Measurements from ENCODE around the gene TRAPPC12.
"Not testable (repeated sequence)": the region's sequence is repeated elsewhere in the genome, so short reads cannot be mapped to it uniquely, and the experiment has no call there.

Gene TRAPPC12

GRCh38 chr2:3494984-3495666 lies 115.6 kb downstream of the TRAPPC12 start:
- TF ChIP-seq TAF1 (IDR thresholded peaks at IDR 0.05; ENCODE audit: borderline replicate concordance, low read depth, low read length) (no peak), POLR2A (IDR thresholded peaks at IDR 0.05; ENCODE audit: low read depth, low read length) (no peak), POLR2AphosphoS5 (IDR thresholded peaks at IDR 0.05; ENCODE audit: low read depth, low read length) (no peak)
- FAIRE-seq = no peak

GRCh38 chr2:3496708-3497080 lies 117.2 kb downstream of the TRAPPC12 start:
- not testable (repeated sequence) for DNase-seq (ENCODE audit: insufficient read length); FAIRE-seq

More at GRCh38 chr2:3494984-3495666, 115.6 kb downstream of the TRAPPC12 start:
- DNase-seq (ENCODE audit: insufficient read length) = no peak

- FAIRE-seq (no peak), DNase-seq (ENCODE audit: insufficient read length) (no peak)
- TF ChIP-seq POLR2A (IDR thresholded peaks at IDR 0.05; ENCODE audit: low read depth, low read length) (no peak), TAF1 (IDR thresholded peaks at IDR 0.05; ENCODE audit: borderline replicate concordance, low read depth, low read length) (no peak), POLR2AphosphoS5 (IDR thresholded peaks at IDR 0.05; ENCODE audit: low read depth, low read length) (no peak)
These were observed 119.4 kb downstream of the TRAPPC12 start for GRCh38 chr2:3498783-3499394.

GRCh38 chr2:3500326-3500899 lies 120.9 kb downstream of the TRAPPC12 start:
- FAIRE-seq (no peak), DNase-seq (ENCODE audit: insufficient read length) (no peak)
- no peak for TF ChIP-seq TAF1 (IDR thresholded peaks at IDR 0.05; ENCODE audit: borderline replicate concordance, low read depth, low read length)
- TF ChIP-seq POLR2A (IDR thresholded peaks at IDR 0.05; ENCODE audit: low read depth, low read length) = no peak
- no peak for TF ChIP-seq POLR2AphosphoS5 (IDR thresholded peaks at IDR 0.05; ENCODE audit: low read depth, low read length)

- FAIRE-seq = peak; percentile 65
- no peak for TF ChIP-seq POLR2AphosphoS5 (IDR thresholded peaks at IDR 0.05; ENCODE audit: low read depth, low read length)
- no peak for TF ChIP-seq TAF1 (IDR thresholded peaks at IDR 0.05; ENCODE audit: borderline replicate concordance, low read depth, low read length)
- no peak for TF ChIP-seq POLR2A (IDR thresholded peaks at IDR 0.05; ENCODE audit: low read depth, low read length)
These were observed 123.6 kb downstream of the TRAPPC12 start for GRCh38 chr2:3503046-3503445.

GRCh38 chr2:3503483-3503882 lies 124.0 kb downstream of the TRAPPC12 start:
- TF ChIP-seq POLR2A (IDR thresholded peaks at IDR 0.05; ENCODE audit: low read depth, low read length) = no peak
- TF ChIP-seq TAF1 (IDR thresholded peaks at IDR 0.05; ENCODE audit: borderline replicate concordance, low read depth, low read length) = no peak
- no peak for TF ChIP-seq POLR2AphosphoS5 (IDR thresholded peaks at IDR 0.05; ENCODE audit: low read depth, low read length)
- FAIRE-seq = no peak
- DNase-seq (ENCODE audit: insufficient read length) = no peak

More at GRCh38 chr2:3503046-3503445, 123.6 kb downstream of the TRAPPC12 start:
- DNase-seq (ENCODE audit: insufficient read length) = no peak

GRCh38 chr2:3504741-3505140 lies 125.2 kb downstream of the TRAPPC12 start:
- TF ChIP-seq TAF1 (IDR thresholded peaks at IDR 0.05; ENCODE audit: borderline replicate concordance, low read depth, low read length) = no peak
- TF ChIP-seq POLR2AphosphoS5 (IDR thresholded peaks at IDR 0.05; ENCODE audit: low read depth, low read length) = no peak
- no peak for TF ChIP-seq POLR2A (IDR thresholded peaks at IDR 0.05; ENCODE audit: low read depth, low read length)
- peak; percentile 14 for FAIRE-seq
- DNase-seq (ENCODE audit: insufficient read length) = no peak

- TF ChIP-seq TAF1 (IDR thresholded peaks at IDR 0.05; ENCODE audit: borderline replicate concordance, low read depth, low read length) = no peak
- no peak for FAIRE-seq
These were observed 126.3 kb downstream of the TRAPPC12 start for GRCh38 chr2:3505771-3506170.

GRCh38 chr2:3512086-3512485 lies 132.6 kb downstream of the TRAPPC12 start:
- TF ChIP-seq TAF1 (IDR thresholded peaks at IDR 0.05; ENCODE audit: borderline replicate concordance, low read depth, low read length) = no peak
- FAIRE-seq = no peak
- no peak for DNase-seq (ENCODE audit: insufficient read length)

More at GRCh38 chr2:3505771-3506170, 126.3 kb downstream of the TRAPPC12 start:
- DNase-seq (ENCODE audit: insufficient read length) = no peak

GRCh38 chr2:3513026-3513810 lies 133.7 kb downstream of the TRAPPC12 start:
- FAIRE-seq (no peak), DNase-seq (ENCODE audit: insufficient read length) (no peak)
- TF ChIP-seq TAF1 (IDR thresholded peaks at IDR 0.05; ENCODE audit: borderline replicate concordance, low read depth, low read length) (no peak), POLR2A (IDR thresholded peaks at IDR 0.05; ENCODE audit: low read depth, low read length) (no peak), POLR2AphosphoS5 (IDR thresholded peaks at IDR 0.05; ENCODE audit: low read depth, low read length) (no peak)

- DNase-seq (ENCODE audit: insufficient read length); FAIRE-seq: not testable (repeated sequence)
These were observed 135.9 kb downstream of the TRAPPC12 start for GRCh38 chr2:3515438-3515837.

- DNase-seq (ENCODE audit: insufficient read length) = no peak
- FAIRE-seq = no peak
- TF ChIP-seq POLR2A (IDR thresholded peaks at IDR 0.05; ENCODE audit: low read depth, low read length) (no peak), TAF1 (IDR thresholded peaks at IDR 0.05; ENCODE audit: borderline replicate concordance, low read depth, low read length) (no peak), POLR2AphosphoS5 (IDR thresholded peaks at IDR 0.05; ENCODE audit: low read depth, low read length) (no peak)
These were observed 137.3 kb downstream of the TRAPPC12 start for GRCh38 chr2:3516831-3517230.

Data from GM12892 (cell line).